GM12892 (cell line): Measurements from ENCODE around the gene PRDM15.

Experiments
- POLR2A ChIP-seq: IDR thresholded peaks from 2 replicates; pipeline ENCODE4 v1.6.1; 2011; ENCODE audit warnings: low read depth, low read length, control low read depth
- POLR2AphosphoS5 ChIP-seq: IDR thresholded peaks from 2 replicates; pipeline ENCODE4 v1.6.1; 2011; ENCODE audit warnings: low read depth, low read length, control low read depth
- TAF1 ChIP-seq: IDR thresholded peaks from 2 replicates; pipeline ENCODE4 v1.6.1; 2011; ENCODE audit warnings: low read depth, mild to moderate bottlenecking, control low read depth, low read length, borderline replicate concordance

- no peak for TF ChIP-seq POLR2A
- no peak for TF ChIP-seq POLR2AphosphoS5
- no peak for TF ChIP-seq TAF1
Observed at GRCh38 chr21:41871293-41872030, 7.7 kb downstream of the PRDM15 start.
